Activated B cell treated with CpG ODN at 0.5 μM for 24 hours (primary cell): ENCODE measurements around the gene C17orf107. TPM values are rescaled to one million over a fixed set of nuclear protein-coding genes. Genes with fewer than 3 reads are reported as not detected.
"Not testable (repeated sequence)": the region's sequence is repeated elsewhere in the genome, so short reads cannot be mapped to it uniquely, and the experiment has no call there.

Experiments
- ATAC-seq: fragments of 200-7000 bp; cut with Tn5 transposase; one replicate; pipeline ENCODE4 v1.10.0; 2021; ENCODE audit warnings: low read depth, mild to moderate bottlenecking, moderate library complexity
- CTCF ChIA-PET: fragments of 350-600 bp; sonication (Branson Sonifier 250); formaldehyde crosslinking; loops from one replicate; lab custom pipeline; 2021; ENCODE audit warnings: antibody characterized with exemption; lab: Charles Lee
- POLR2A ChIA-PET: fragments of 350-600 bp; sonication (Branson Sonifier 250); formaldehyde crosslinking; loops from one replicate; lab custom pipeline; 2021; ENCODE audit warnings: antibody characterized with exemption; lab: Charles Lee
- DNase-seq: peaks from one replicate; pipeline ENCODE4 v3.0.0; 2022
- H3K27ac Mint-ChIP-seq: one replicate; pipeline ENCODE4 v1.8.0; 2020; ENCODE audit warnings: mixed read lengths
- H3K27me3 Mint-ChIP-seq: one replicate; pipeline ENCODE4 v1.8.0; 2021; ENCODE audit warnings: mixed read lengths
- H3K36me3 Mint-ChIP-seq: one replicate; pipeline ENCODE4 v1.8.0; 2021; ENCODE audit warnings: low read depth, mixed read lengths
- H3K4me1 Mint-ChIP-seq: one replicate; pipeline ENCODE4 v1.8.0; 2021; ENCODE audit warnings: mixed read lengths
- H3K4me3 Mint-ChIP-seq: one replicate; pipeline ENCODE4 v1.8.0; 2020; ENCODE audit warnings: mild to moderate bottlenecking, mixed read lengths
- H3K9me3 Mint-ChIP-seq: one replicate; pipeline ENCODE4 v1.8.0; 2020; ENCODE audit warnings: mixed read lengths
- CTCF ChIP-seq: fragments of 200-600 bp; IDR thresholded peaks from one replicate; pipeline ENCODE4 v1.8.0; 2022; ENCODE audit warnings: antibody characterized with exemption, mild to moderate bottlenecking
- intact Hi-C: fragments of 100-400 bp; cut with micrococcal nuclease; formaldehyde crosslinking; loops from one replicate; pipeline ENCODE4 v1.15.1; 2024
- total RNA-seq: library from RNA; stranded (reverse); gene quantifications from 2 replicates; pipeline ENCODE4 v1.2.3, GENCODE V29; 2022

The C17orf107 gene
- total RNA-seq, 1 donor from 2014 or later, result 1.8 TPM

DNA sequence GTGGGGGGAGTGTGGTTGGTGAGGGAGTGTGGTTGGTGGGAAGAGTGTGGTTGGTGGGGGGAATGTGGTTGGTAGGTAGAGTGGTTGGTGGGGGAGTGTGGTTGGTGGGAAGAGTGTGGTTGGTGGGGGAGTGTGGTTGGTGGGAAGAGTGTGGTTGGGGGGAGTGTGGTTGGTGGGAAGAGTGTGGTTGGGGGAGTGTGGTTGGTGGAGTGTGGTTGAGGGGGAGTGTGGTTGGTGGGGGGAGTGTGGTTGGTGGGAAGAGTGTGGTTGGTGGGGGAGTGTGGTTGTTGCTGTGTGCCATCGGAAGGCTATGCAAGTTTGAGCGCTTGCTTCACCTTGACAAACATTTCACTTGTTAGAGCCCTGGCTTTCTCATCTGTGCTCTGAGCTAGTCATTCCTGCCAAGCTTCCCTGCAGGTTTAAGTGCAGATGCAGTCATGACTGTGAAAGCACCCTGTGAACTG is 46.1 kb upstream of the C17orf107 start:
- Mint-ChIP-seq H3K4me3 (no peak overlapping the region), H3K36me3 (peaks cover 24% of the 10 kb centered on the region), H3K9me3 (no peaks in the 10 kb centered on the region), H3K4me1 (peaks cover 10% of the 10 kb centered on the region), H3K27ac (no peak overlapping the region), H3K27me3 (no peaks in the 10 kb centered on the region)
- no peak for TF ChIP-seq CTCF
- POLR2A ChIA-PET, result no interaction called here
- intact Hi-C loops, result no loop called here
- CTCF ChIA-PET, result no interaction called here
- DNase-seq, result no peak
- ATAC-seq, result no peak

DNA sequence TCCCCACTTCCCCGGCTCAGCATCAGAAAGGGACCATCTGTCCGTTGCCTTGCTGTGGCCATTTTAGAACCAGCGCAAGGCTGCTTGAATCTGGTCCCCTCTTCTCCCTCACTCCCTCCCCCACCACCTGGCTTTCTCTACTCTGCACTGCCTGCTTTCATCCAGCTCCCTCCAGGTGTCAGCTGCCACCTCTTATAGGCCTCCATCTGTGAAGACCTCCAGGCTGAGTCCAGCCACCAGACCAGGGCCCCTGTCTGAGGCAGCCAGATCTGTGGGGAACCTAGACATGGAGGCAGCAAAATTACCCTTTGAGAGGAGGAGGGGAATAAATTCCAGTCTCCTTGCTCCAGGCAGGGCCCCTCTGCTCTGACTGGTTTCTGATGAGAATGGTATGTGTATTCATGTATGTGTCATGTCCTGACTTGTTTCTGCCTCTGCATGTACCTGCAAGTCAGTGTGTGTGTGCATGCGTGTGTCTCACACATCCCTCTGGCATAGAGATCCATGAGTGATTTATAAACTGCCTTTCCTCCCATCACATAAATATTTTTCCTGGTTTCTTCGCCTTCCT is 45.1 kb upstream of the C17orf107 start:
- ChIA-PET POLR2A (no interaction called here), CTCF (no interaction called here)
- ATAC-seq (no peak), DNase-seq (no peak)
- H3K4me1 Mint-ChIP-seq, result peaks cover 10% of the 10 kb centered on the region
- no peak overlapping the region for H3K4me3 Mint-ChIP-seq
- no peaks in the 10 kb centered on the region for H3K27me3 Mint-ChIP-seq
- H3K36me3 Mint-ChIP-seq, result peaks cover 26% of the 10 kb centered on the region
- intact Hi-C loops, result no loop called here
- TF ChIP-seq CTCF, result no peak
- no peaks in the 10 kb centered on the region for H3K9me3 Mint-ChIP-seq
- no peak overlapping the region for H3K27ac Mint-ChIP-seq

DNA sequence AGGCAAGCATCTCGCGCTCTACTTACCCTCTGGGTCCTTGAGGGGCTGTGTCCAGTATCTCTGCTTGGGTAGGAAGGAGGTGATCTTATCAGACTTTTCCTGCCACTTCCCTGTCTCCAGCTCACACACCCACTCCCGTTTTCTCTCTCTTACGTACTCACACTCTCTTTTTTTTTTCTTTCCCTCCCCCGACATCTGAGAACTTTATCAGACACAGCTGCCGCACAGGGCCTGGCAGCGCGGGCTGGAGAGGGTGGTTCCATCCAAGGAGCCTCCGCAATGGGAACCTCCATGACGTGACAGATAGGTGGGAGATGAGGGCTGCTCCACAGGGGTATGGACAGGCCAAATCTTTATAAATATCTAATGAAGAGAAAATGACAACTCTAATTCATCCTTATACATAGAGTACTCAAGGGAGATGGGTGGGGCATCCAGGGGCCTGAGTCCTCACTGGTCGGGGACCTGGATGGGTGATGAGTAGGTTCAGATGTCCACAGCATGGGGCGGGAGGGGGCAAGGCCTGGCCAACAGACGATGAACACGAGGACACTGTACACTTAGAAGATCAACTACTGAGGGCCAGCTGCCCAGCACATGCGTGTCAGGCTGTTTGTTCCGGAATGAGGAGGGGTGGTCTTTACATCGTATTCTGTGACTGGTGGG is 42.9 kb upstream of the C17orf107 start:
- DNase-seq (no peak), ATAC-seq (no peak)
- Mint-ChIP-seq H3K27ac (no peak overlapping the region), H3K36me3 (peaks cover 39% of the 10 kb centered on the region), H3K27me3 (no peaks in the 10 kb centered on the region), H3K4me1 (peaks cover 7% of the 10 kb centered on the region), H3K9me3 (no peaks in the 10 kb centered on the region), H3K4me3 (no peak overlapping the region)
- POLR2A ChIA-PET, result no interaction called here
- no peak for TF ChIP-seq CTCF
- CTCF ChIA-PET, result no interaction called here
- intact Hi-C loops, result no loop called here

- ChIA-PET CTCF (no interaction called here), POLR2A (no interaction called here)
These were observed 42.4 kb upstream of the C17orf107 start for GRCh38 chr17:4856937-4857314.

GRCh38 chr17:4857347-4857746 is 42.0 kb upstream of the C17orf107 start:
- H3K4me1 Mint-ChIP-seq, H3K4me3 Mint-ChIP-seq, DNase-seq, ATAC-seq, H3K27ac Mint-ChIP-seq, H3K27me3 Mint-ChIP-seq, CTCF ChIA-PET, H3K9me3 Mint-ChIP-seq, intact Hi-C loops: not testable (repeated sequence)
- H3K36me3 Mint-ChIP-seq, result peaks cover 38% of the 10 kb centered on the region
- POLR2A ChIA-PET, result interaction anchor here (0.6 kb wide), 1 partner anchor 25 kb away, joined by 7 read pairs; no protein-coding TSS in a partner anchor

More at GRCh38 chr17:4856937-4857314, 42.4 kb upstream of the C17orf107 start:
- TF ChIP-seq CTCF, result no peak
- ATAC-seq, result no peak
- no peaks in the 10 kb centered on the region for H3K27me3 Mint-ChIP-seq
- intact Hi-C loops, result no loop called here
- peaks cover 40% of the 10 kb centered on the region for H3K36me3 Mint-ChIP-seq
- H3K27ac Mint-ChIP-seq, result no peak overlapping the region
- no peak overlapping the region for H3K4me3 Mint-ChIP-seq
- H3K4me1 Mint-ChIP-seq, result peaks cover 7% of the 10 kb centered on the region
- no peaks in the 10 kb centered on the region for H3K9me3 Mint-ChIP-seq
- no peak for DNase-seq
